ENCODE results near the gene TMEM63C. TPM values are rescaled to one million over a fixed set of nuclear protein-coding genes. Genes with fewer than 3 reads are reported as not detected.
A peak's percentile ranks its signal among the peaks of the same experiment; 100 is the strongest.
"Not testable (repeated sequence)": the region's sequence is repeated elsewhere in the genome, so short reads cannot be mapped to it uniquely, and the experiment has no call there.

TMEM63C gene
- total RNA-seq, 1 donor from 2014 or later = 1.4 TPM

- no peak for DNase-seq (ENCODE audit: low spot score)
Measured at GRCh38 chr14:77278461-77279230, 97.0 kb downstream of the TMEM63C start.

GRCh38 chr14:77279719-77280118, 98.1 kb downstream of the TMEM63C start:
- no peak for DNase-seq (ENCODE audit: low spot score)

GRCh38 chr14:77280921-77281320, 99.3 kb downstream of the TMEM63C start:
- DNase-seq (ENCODE audit: low spot score) = not testable (repeated sequence)

GRCh38 chr14:77281852-77282410, 100.3 kb downstream of the TMEM63C start:
- DNase-seq (ENCODE audit: low spot score) = no peak

- no peak for DNase-seq (ENCODE audit: low spot score)
Measured at GRCh38 chr14:77284066-77284465, 102.5 kb downstream of the TMEM63C start.

- no peak for DNase-seq (ENCODE audit: low spot score)
Measured at GRCh38 chr14:77284466-77284865, 102.9 kb downstream of the TMEM63C start.

- no peak for DNase-seq (ENCODE audit: low spot score)
Measured at GRCh38 chr14:77286576-77286975, 105.0 kb downstream of the TMEM63C start.

GRCh38 chr14:77290705-77291104, 109.1 kb downstream of the TMEM63C start:
- no peak for DNase-seq (ENCODE audit: low spot score)

GRCh38 chr14:77296155-77296554, 114.6 kb downstream of the TMEM63C start:
- DNase-seq (ENCODE audit: low spot score) = no peak

- DNase-seq (ENCODE audit: low spot score) = no peak
Measured at GRCh38 chr14:77296906-77297305, 115.3 kb downstream of the TMEM63C start.

GRCh38 chr14:77299771-77300170, 118.2 kb downstream of the TMEM63C start:
- peak; percentile 45 for DNase-seq (ENCODE audit: low spot score)

GRCh38 chr14:77301103-77301502, 119.5 kb downstream of the TMEM63C start:
- DNase-seq (ENCODE audit: low spot score) = peak; percentile 79

GRCh38 chr14:77302926-77303325, 121.3 kb downstream of the TMEM63C start:
- no peak for DNase-seq (ENCODE audit: low spot score)

- peak; percentile 59 for DNase-seq (ENCODE audit: low spot score)
Measured at GRCh38 chr14:77303417-77304156, 122.0 kb downstream of the TMEM63C start.

- DNase-seq (ENCODE audit: low spot score) = no peak
Measured at GRCh38 chr14:77305696-77306095, 124.1 kb downstream of the TMEM63C start.

- DNase-seq (ENCODE audit: low spot score) = no peak
Measured at GRCh38 chr14:77306416-77306815, 124.8 kb downstream of the TMEM63C start.

GRCh38 chr14:77306851-77307496, 125.4 kb downstream of the TMEM63C start:
- no peak for DNase-seq (ENCODE audit: low spot score)

Other genes starting within 250 kb of the TMEM63C start
- 70.9 TPM for gene IRF2BPL, start 153.1 kb upstream of the TMEM63C start, total RNA-seq
- gene CIPC, start 83.5 kb upstream of the TMEM63C start, total RNA-seq = 31.2 TPM
- 0.09 TPM for gene ZDHHC22, start 40.0 kb upstream of the TMEM63C start, total RNA-seq
- gene NGB, start 89.4 kb downstream of the TMEM63C start, total RNA-seq = not detected
- 36.5 TPM for gene POMT2, start 139.1 kb downstream of the TMEM63C start, total RNA-seq
- 13.8 TPM for gene GSTZ1, start 139.2 kb downstream of the TMEM63C start, total RNA-seq
- gene TMED8, start 195.3 kb downstream of the TMEM63C start, total RNA-seq = 13.0 TPM
- 3.5 TPM for gene SAMD15, start 195.6 kb downstream of the TMEM63C start, total RNA-seq
- 0.37 TPM for gene NOXRED1, start 241.7 kb downstream of the TMEM63C start, total RNA-seq

Data from mucosa of gallbladder (tissue), 1 donor.